ENCODE data around the gene RFX2. TPM values are rescaled to one million over a fixed set of nuclear protein-coding genes. Genes with fewer than 3 reads are reported as not detected.

The RFX2 gene
- total and polyA plus RNA-seq, 2 donors from 2014 or later, result 4.6 to 12.6 TPM

DNA sequence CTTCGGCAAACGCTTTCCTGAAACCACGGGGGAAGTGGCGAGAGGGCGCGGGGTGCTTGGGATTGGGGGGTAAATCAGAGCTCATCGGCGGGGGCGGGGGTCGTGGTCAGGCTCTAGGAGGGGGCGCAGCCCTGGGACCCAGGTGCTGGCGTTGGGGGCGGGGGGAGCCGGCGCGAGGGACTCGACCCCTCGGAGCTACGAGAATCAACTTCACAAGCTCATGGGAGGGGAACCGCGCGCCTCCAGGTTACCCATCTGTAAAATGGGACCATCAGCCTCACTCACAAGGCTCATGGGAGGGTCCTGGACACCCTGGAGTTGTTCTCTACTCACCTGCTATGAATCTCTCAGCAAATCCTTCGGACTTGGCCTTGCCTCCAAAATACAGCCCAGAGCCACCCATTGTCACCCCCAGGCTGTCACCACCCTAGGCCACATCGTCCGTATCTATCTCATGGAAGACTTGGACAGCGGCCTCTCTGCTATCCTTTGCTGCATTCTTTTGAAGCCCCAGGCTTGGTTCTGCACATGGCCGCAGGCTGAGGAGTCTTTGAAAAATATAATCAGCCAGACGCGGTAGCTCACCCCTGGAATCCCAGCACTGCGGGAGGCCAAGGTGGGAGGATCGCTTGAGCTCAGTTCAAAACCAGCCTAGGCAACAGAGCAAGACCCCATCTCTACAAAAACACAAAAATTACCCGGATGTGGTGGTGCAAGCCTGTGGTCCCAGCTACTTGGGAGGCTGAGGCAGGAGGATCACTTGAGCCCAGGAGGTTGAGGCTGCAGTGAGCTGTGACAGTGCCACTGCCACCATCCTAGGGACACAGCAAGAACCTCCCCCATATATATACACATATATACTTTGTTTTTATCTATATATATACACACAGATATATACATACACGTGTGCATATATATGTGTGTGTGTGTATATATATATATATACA is 131.4 kb downstream of the RFX2 start:
- H3K9me3 ChIP-seq (ENCODE audit: control insufficient read depth in 2 of 3, insufficient read depth in 1 of 3, low read length in 3 of 3), result no peaks in the 10 kb centered on the region
- peaks cover 0 to 21% (median 15%) of the 10 kb centered on the region in 3 donors for H3K4me1 ChIP-seq (ENCODE audit: control insufficient read depth in 2 of 3, insufficient read depth in 2 of 3, low read depth in 1 of 3, low read length in 3 of 3)
- H3K4me3 ChIP-seq (ENCODE audit: low read length in 3 of 3), result peak overlapping the region; percentile 38 to 63 (median 51)
- DNase-seq (no peak), FAIRE-seq (no peak)
- H3K27me3 ChIP-seq (ENCODE audit: control insufficient read depth, insufficient read depth, low read length), result no peaks in the 10 kb centered on the region
- peaks cover 0 to 6% (median 2%) of the 10 kb centered on the region in 3 donors for H3K36me3 ChIP-seq (ENCODE audit: control insufficient read depth in 2 of 3, insufficient read depth in 3 of 3, low read length in 3 of 3)
- TF ChIP-seq, protein P1, sequence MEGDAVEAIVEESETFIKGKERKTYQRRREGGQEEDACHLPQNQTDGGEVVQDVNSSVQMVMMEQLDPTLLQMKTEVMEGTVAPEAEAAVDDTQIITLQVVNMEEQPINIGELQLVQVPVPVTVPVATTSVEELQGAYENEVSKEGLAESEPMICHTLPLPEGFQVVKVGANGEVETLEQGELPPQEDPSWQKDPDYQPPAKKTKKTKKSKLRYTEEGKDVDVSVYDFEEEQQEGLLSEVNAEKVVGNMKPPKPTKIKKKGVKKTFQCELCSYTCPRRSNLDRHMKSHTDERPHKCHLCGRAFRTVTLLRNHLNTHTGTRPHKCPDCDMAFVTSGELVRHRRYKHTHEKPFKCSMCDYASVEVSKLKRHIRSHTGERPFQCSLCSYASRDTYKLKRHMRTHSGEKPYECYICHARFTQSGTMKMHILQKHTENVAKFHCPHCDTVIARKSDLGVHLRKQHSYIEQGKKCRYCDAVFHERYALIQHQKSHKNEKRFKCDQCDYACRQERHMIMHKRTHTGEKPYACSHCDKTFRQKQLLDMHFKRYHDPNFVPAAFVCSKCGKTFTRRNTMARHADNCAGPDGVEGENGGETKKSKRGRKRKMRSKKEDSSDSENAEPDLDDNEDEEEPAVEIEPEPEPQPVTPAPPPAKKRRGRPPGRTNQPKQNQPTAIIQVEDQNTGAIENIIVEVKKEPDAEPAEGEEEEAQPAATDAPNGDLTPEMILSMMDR (IDR thresholded peaks at IDR 0.05; ENCODE audit: borderline replicate concordance, extremely low read depth, insufficient read depth), result no peak
- intact Hi-C loops (cut with DNase I), result no loop called here
- H3K9ac ChIP-seq (ENCODE audit: low read length in 3 of 3), result peak overlapping the region; percentile 22 to 60 (median 51)
- peak overlapping the region; percentile 80 to 83 for H3K27ac ChIP-seq (ENCODE audit: low read depth in 2 of 2, low read length in 2 of 2)

DNA sequence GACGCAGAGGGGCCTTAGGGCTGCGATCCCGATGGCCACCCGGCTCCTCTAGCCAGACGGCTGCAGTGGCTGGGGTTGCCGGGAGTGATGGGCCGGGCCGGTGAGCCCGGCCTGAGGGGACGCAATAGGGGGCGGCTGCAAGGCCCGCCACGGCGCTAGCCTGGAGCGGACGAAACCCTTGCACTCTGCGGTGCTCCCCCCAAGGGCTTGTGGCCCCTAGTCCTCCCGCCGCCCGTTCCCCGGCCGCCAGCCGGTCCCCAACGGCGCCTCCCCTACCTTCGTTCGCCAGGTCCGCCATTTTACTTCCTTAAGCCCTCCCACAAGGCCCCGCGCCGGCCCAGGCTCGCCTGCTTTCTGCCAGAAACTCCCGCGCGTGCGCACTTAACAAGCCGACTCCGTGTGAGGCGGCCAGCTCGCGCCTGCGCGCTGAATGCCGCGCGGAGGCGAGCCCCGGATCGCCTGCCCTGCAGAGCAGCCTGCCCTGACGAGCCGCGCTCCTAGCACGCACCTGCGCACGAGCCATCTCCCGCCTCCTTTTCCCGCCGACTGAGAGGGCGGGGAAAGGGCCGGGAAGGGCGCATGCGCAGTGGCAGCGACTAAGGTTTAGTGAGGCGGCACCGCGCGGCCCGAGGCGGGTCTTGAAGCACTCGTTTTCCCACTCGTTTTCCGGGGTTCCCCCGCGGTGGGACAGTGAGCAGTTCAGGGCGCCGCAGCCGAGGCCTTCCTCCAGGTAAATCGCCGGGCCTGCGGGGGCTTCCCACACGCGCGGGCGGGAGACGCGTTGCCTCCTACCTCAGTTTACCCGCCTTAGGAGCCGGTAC is 132.3 kb downstream of the RFX2 start, which contains the start of gene RANBP3:
RANBP3 (minus strand) TSS at position 356 of the 821 bp plus-strand sequence; CDS start at position 298, 58 bp downstream.
- Histone ChIP-seq H3K27me3 (ENCODE audit: control insufficient read depth, insufficient read depth, low read length) (no peaks in the 10 kb centered on the region), H3K9ac (ENCODE audit: low read length in 3 of 3) (peak within 1 kb of the TSS; percentile 43 to 92 (median 51)), H3K4me1 (ENCODE audit: control insufficient read depth in 2 of 3, insufficient read depth in 2 of 3, low read depth in 1 of 3, low read length in 3 of 3) (peaks cover 0 to 21% (median 15%) of the 10 kb centered on the region in 3 donors), H3K36me3 (ENCODE audit: control insufficient read depth in 2 of 3, insufficient read depth in 3 of 3, low read length in 3 of 3) (peaks cover 0 to 6% (median 2%) of the 10 kb centered on the region in 3 donors), H3K4me3 (ENCODE audit: low read length in 3 of 3) (peak within 1 kb of the TSS; percentile 68 to 76 (median 75)), H3K9me3 (ENCODE audit: control insufficient read depth in 2 of 3, insufficient read depth in 1 of 3, low read length in 3 of 3) (no peaks in the 10 kb centered on the region), H3K27ac (ENCODE audit: low read depth in 2 of 2, low read length in 2 of 2) (peak within 1 kb of the TSS; percentile 80 to 83)
- TF ChIP-seq, protein P1 (IDR thresholded peaks at IDR 0.05; ENCODE audit: borderline replicate concordance, extremely low read depth, insufficient read depth), result no peak
- FAIRE-seq (no peak), DNase-seq (peak; percentile 99 to 100 (median 100))
- intact Hi-C loops (cut with DNase I), result no loop called here

DNA sequence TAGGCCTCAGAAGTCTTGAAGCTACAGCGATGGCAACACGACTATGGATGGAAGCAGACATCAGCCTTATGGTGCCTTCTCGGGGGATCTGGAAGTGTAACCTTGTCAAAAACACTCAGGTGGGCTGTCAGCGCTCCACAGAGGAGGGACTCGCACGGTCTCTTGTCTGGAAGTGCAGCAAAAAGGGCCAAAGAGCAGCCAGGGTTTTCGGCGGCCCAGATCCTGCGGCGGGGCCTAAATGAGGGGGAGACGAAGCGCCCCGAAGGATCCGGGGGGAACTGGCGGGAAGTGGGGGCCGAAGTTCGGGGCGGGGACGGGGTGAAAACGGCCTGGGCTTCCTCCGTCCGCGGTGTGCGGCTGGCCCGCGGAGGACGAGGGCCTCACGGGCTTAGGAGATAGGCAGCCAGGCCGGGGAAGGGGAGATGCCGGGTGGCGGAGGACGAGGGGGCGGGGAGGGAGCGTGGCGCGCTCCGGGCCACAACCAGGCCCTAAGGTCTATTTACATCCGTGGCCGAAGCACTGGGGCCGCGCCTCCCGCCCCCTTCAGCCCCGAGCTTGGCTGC is 133.0 kb downstream of the RFX2 start:
- Histone ChIP-seq H3K9me3 (ENCODE audit: control insufficient read depth in 2 of 3, insufficient read depth in 1 of 3, low read length in 3 of 3) (no peaks in the 10 kb centered on the region), H3K4me3 (ENCODE audit: low read length in 3 of 3) (peak overlapping the region; percentile 68 to 76 (median 75)), H3K4me1 (ENCODE audit: control insufficient read depth in 2 of 3, insufficient read depth in 2 of 3, low read depth in 1 of 3, low read length in 3 of 3) (peaks cover 0 to 21% (median 15%) of the 10 kb centered on the region in 3 donors), H3K27ac (ENCODE audit: low read depth in 2 of 2, low read length in 2 of 2) (peak overlapping the region; percentile 74 to 80), H3K27me3 (ENCODE audit: control insufficient read depth, insufficient read depth, low read length) (no peaks in the 10 kb centered on the region), H3K9ac (ENCODE audit: low read length in 3 of 3) (peak overlapping the region; percentile 38 to 92 (median 43)), H3K36me3 (ENCODE audit: control insufficient read depth in 2 of 3, insufficient read depth in 3 of 3, low read length in 3 of 3) (peaks cover 0 to 6% (median 2%) of the 10 kb centered on the region in 3 donors)
- FAIRE-seq, result no peak
- DNase-seq, result no peak
- intact Hi-C loops (cut with DNase I), result no loop called here
- TF ChIP-seq, protein P1 (IDR thresholded peaks at IDR 0.05; ENCODE audit: borderline replicate concordance, extremely low read depth, insufficient read depth), result no peak

Measured in kidney (tissue), 14 donors.